A673 (cell line): ENCODE data around the gene GTF3C1. TPM values are rescaled to one million over a fixed set of nuclear protein-coding genes. Genes with fewer than 3 reads are reported as not detected.

Experiments used
- BruUV-seq: library from RNA; stranded (reverse); fragments of 400-500 nt; replicated peaks from 2 replicates; lab custom pipeline; 2021; lab: Mats Ljungman, UMichigan
- CTCF ChIA-PET: fragments of 300-600 bp; sonication (Branson Sonifier 250); formaldehyde crosslinking; loops from one replicate; lab custom pipeline; 2022; ENCODE audit warnings: antibody characterized with exemption; lab: Charles Lee
- POLR2A ChIA-PET: fragments of 300-600 bp; sonication (Branson Sonifier 250); formaldehyde crosslinking; loops from one replicate; lab custom pipeline; 2022; ENCODE audit warnings: antibody characterized with exemption; ENCODE audit not compliant: low non-redundant PET; lab: Charles Lee
- DNase-seq: peaks from one replicate; pipeline ENCODE4 v3.0.0-alpha.2; 2015; ENCODE audit warnings: low spot score
- H3K27ac ChIP-seq: fragments of 200-600 bp; sonication (generic); 2 replicates; pipeline ENCODE4 v1.5.1; 2016; ENCODE audit warnings: mixed run types, low read depth, mild to moderate bottlenecking, mixed read lengths, antibody characterized with exemption, low read length; ENCODE audit not compliant: poor library complexity, severe bottlenecking
- H3K27me3 ChIP-seq: fragments of 200-600 bp; sonication (generic); replicated peaks from 2 replicates; pipeline ENCODE4 v1.6.1; 2017; ENCODE audit warnings: mixed run types, low read depth, mild to moderate bottlenecking, mixed read lengths, antibody characterized with exemption, low read length; ENCODE audit not compliant: insufficient read depth, poor library complexity
- H3K36me3 ChIP-seq: fragments of 200-600 bp; sonication (generic); 2 replicates; pipeline ENCODE4 v1.6.1; 2016; ENCODE audit warnings: mixed run types, mild to moderate bottlenecking, mixed read lengths, antibody characterized with exemption, low read length; ENCODE audit not compliant: insufficient read depth, poor library complexity, severe bottlenecking
- H3K4me1 ChIP-seq: fragments of 200-600 bp; sonication (generic); 2 replicates; pipeline ENCODE4 v1.6.1; 2017; ENCODE audit warnings: mixed run types, mild to moderate bottlenecking, mixed read lengths, antibody characterized with exemption, low read length; ENCODE audit not compliant: insufficient read depth, poor library complexity, severe bottlenecking
- H3K4me3 ChIP-seq: fragments of 200-600 bp; sonication (generic); 2 replicates; pipeline ENCODE4 v1.5.1; 2016; ENCODE audit warnings: low read depth, mixed run types, mild to moderate bottlenecking, mixed read lengths, low read length; ENCODE audit not compliant: poor library complexity, severe bottlenecking
- H3K9me3 ChIP-seq: fragments of 200-600 bp; sonication (generic); 2 replicates; pipeline ENCODE4 v1.6.1; 2016; ENCODE audit warnings: mixed run types, low read depth, mild to moderate bottlenecking, mixed read lengths, antibody characterized with exemption, low read length; ENCODE audit not compliant: poor library complexity, severe bottlenecking
- CTCF ChIP-seq: fragments of 300-800, 200-600 bp; sonication (generic); conservative IDR thresholded peaks from 2 replicates; pipeline ENCODE4 v1.5.1; 2017; ENCODE audit warnings: low read depth, mild to moderate bottlenecking, antibody characterized with exemption, low read length, moderate library complexity, mixed read lengths
- EZH2 ChIP-seq: fragments of 200-600 bp; sonication (generic); IDR thresholded peaks from 2 replicates; pipeline ENCODE4 v1.6.1; 2017; ENCODE audit warnings: borderline replicate concordance, low read depth, mild to moderate bottlenecking, mixed read lengths, antibody characterized with exemption, low read length; ENCODE audit not compliant: poor library complexity, severe bottlenecking
- intact Hi-C: fragments of 100-400 bp; cut with micrococcal nuclease; formaldehyde crosslinking; loops from one replicate; pipeline ENCODE4 v1.10.0; 2022; ENCODE audit not compliant: unreplicated experiment
- total RNA-seq: library from RNA; stranded (reverse); gene quantifications from 2 replicates; pipeline ENCODE4 v1.2.3, GENCODE V29; 2021

Gene GTF3C1
- total RNA-seq, 1 experiment from 2014 or later: 94.2 TPM

- Histone ChIP-seq H3K27me3 (no peaks in the 10 kb centered on the region), H3K27ac (no peak overlapping the region), H3K9me3 (no peaks in the 10 kb centered on the region), H3K4me3 (no peak overlapping the region), H3K36me3 (no peaks in the 10 kb centered on the region), H3K4me1 (peaks cover 9% of the 10 kb centered on the region)
- intact Hi-C loops: no loop called here
- no TSS peak for BruUV-seq
- TF ChIP-seq EZH2 (no peak), CTCF (no peak)
- POLR2A ChIA-PET: no interaction called here
- CTCF ChIA-PET: no interaction called here
- no peak for DNase-seq
These were observed 139.0 kb downstream of the GTF3C1 start for GRCh38 chr16:27410761-27411160.

Other genes with a start within 250 kb of the GTF3C1 start
- gene IL4R, start 235.9 kb downstream of the GTF3C1 start, total RNA-seq: 22.9 and 27.4 TPM in 2 replicates
- gene IL21R, start 147.7 kb downstream of the GTF3C1 start, total RNA-seq: 0.19 and 0.39 TPM in 2 replicates
- 23.5 and 23.9 TPM in 2 replicates for gene KATNIP, start 231 bp upstream of the GTF3C1 start, total RNA-seq